Activated T-cell treated with anti-CD3 and anti-CD28 coated beads, Interleukin-2, amount 50 U/mL, for 48 hours (primary cell): ENCODE measurements around the gene SNX19.
A peak's percentile ranks its signal among the peaks of the same experiment; 100 is the strongest.
"Not testable (repeated sequence)": the region's sequence is repeated elsewhere in the genome, so short reads cannot be mapped to it uniquely, and the experiment has no call there.

ENCODE experiments used
- DNase-seq, 2 experiments: peaks; one replicate each; pipeline ENCODE4 v3.0.0-alpha.2; 2020

SNX19 gene

GRCh38 chr11:130916238-130916855 lies at the start of gene SNX19:
Gene SNX19, minus strand, starts transcription at chr11:130916479. Its CDS starts 540 bp downstream, at chr11:130915939.
- peak; percentile 87 to 94 for DNase-seq

- DNase-seq: no peak
Measured at GRCh38 chr11:130964058-130964792, 47.9 kb upstream of the SNX19 start.

- no peak for DNase-seq
Measured at GRCh38 chr11:130947889-130948288, 31.6 kb upstream of the SNX19 start.

- DNase-seq: no peak
Measured at GRCh38 chr11:130947481-130947880, 31.2 kb upstream of the SNX19 start.

- no peak for DNase-seq
Measured at GRCh38 chr11:130947058-130947457, 30.8 kb upstream of the SNX19 start.

- DNase-seq: no peak
Measured at GRCh38 chr11:130945896-130946295, 29.6 kb upstream of the SNX19 start.

GRCh38 chr11:130940706-130941105 lies 24.4 kb upstream of the SNX19 start:
- no peak for DNase-seq

GRCh38 chr11:130937051-130937450 lies 20.8 kb upstream of the SNX19 start:
- DNase-seq: no peak

GRCh38 chr11:130932086-130932712 lies 15.9 kb upstream of the SNX19 start:
- no peak for DNase-seq

GRCh38 chr11:130924750-130925149 lies 8.5 kb upstream of the SNX19 start:
- DNase-seq: no peak

- DNase-seq: not testable (repeated sequence)
Measured at GRCh38 chr11:130920612-130921011, 4.3 kb upstream of the SNX19 start.

- no peak for DNase-seq
Measured at GRCh38 chr11:130918081-130918480, 1.8 kb upstream of the SNX19 start.

GRCh38 chr11:130916910-130917309 lies 631 bp upstream of the SNX19 start:
- DNase-seq: no peak

- DNase-seq: peak in 1 of 2 experiments; percentile 20
Measured at GRCh38 chr11:130915603-130916237, 559 bp downstream of the SNX19 start.

GRCh38 chr11:130913268-130913667 lies 3.0 kb downstream of the SNX19 start:
- no peak for DNase-seq

GRCh38 chr11:130912552-130912951 lies 3.7 kb downstream of the SNX19 start:
- no peak for DNase-seq

GRCh38 chr11:130911306-130911705 lies 5.0 kb downstream of the SNX19 start:
- no peak for DNase-seq

GRCh38 chr11:130909650-130910049 lies 6.6 kb downstream of the SNX19 start:
- no peak for DNase-seq

GRCh38 chr11:130908770-130909625 lies 7.3 kb downstream of the SNX19 start:
- no peak for DNase-seq

- DNase-seq: no peak
Measured at GRCh38 chr11:130908061-130908460, 8.2 kb downstream of the SNX19 start.

GRCh38 chr11:130907229-130907628 lies 9.1 kb downstream of the SNX19 start:
- DNase-seq: no peak

- DNase-seq: no peak
Measured at GRCh38 chr11:130906616-130907015, 9.7 kb downstream of the SNX19 start.

- no peak for DNase-seq
Measured at GRCh38 chr11:130905512-130905911, 10.8 kb downstream of the SNX19 start.
